A673 (cell line): Measurements from ENCODE around the gene SLC35F1.

Source experiments
- EZH2 ChIP-seq: fragments of 200-600 bp; sonication (generic); IDR thresholded peaks from 2 replicates; pipeline ENCODE4 v1.6.1; 2017; ENCODE audit warnings: borderline replicate concordance, low read depth, mild to moderate bottlenecking, mixed read lengths, antibody characterized with exemption, low read length; ENCODE audit not compliant: poor library complexity, severe bottlenecking
- TF ChIP-seq, protein P1 (sequence below): fragments of 300-800, 200-600 bp; sonication (generic); conservative IDR thresholded peaks from 2 replicates; pipeline ENCODE4 v1.5.1; 2017; ENCODE audit warnings: low read depth, mild to moderate bottlenecking, antibody characterized with exemption, low read length, moderate library complexity, mixed read lengths

DNA sequence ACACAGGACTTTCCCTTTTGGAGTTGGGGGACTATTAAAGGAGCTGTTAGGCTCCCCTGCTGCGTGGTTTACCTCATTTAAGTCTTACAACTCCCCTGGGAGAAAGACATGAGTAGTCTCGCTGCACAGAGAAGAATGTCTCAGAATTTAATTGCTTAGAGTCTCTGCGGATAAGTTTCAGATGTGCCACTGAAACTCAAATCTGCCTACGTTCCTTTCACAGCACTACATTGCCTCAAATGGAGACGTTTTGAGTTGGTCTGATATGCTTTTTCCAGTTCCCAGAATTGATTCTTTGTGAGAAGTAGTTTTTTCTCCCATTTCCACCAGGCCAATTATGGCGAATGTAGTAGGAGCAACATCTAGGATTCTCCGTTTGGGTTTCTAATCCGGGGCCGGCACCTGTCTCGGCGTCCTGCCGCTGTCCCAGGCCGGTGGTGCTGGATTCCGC is 532 bp upstream of the SLC35F1 start:
- TF ChIP-seq EZH2, result no peak
- TF ChIP-seq, protein P1, sequence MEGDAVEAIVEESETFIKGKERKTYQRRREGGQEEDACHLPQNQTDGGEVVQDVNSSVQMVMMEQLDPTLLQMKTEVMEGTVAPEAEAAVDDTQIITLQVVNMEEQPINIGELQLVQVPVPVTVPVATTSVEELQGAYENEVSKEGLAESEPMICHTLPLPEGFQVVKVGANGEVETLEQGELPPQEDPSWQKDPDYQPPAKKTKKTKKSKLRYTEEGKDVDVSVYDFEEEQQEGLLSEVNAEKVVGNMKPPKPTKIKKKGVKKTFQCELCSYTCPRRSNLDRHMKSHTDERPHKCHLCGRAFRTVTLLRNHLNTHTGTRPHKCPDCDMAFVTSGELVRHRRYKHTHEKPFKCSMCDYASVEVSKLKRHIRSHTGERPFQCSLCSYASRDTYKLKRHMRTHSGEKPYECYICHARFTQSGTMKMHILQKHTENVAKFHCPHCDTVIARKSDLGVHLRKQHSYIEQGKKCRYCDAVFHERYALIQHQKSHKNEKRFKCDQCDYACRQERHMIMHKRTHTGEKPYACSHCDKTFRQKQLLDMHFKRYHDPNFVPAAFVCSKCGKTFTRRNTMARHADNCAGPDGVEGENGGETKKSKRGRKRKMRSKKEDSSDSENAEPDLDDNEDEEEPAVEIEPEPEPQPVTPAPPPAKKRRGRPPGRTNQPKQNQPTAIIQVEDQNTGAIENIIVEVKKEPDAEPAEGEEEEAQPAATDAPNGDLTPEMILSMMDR, result no peak
